ENCODE results near the gene NME7.

DNA sequence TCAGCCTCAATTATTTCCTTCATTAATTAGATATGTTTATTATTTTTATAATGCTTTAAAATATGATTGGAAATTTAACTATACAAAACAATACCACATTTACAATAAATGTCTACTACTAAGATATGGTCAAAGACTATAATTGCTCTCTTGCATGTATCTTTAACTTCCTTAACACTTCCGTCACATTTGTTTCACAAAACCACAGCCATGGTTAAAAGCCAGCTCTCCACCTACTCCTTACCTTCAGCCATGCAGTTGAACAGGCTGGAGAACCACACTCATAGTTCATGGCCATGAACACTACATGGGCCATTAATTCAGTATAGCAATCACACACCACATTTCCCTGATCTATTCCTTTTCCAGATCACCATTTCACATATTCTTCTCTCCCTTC is 72.2 kb downstream of the NME7 start:
- TF ChIP-seq CTCF (IDR thresholded peaks at IDR 0.05) (no peak), POLR2A (IDR thresholded peaks at IDR 0.05) (no peak)
